GM12874 (cell line): ENCODE results near the gene NRG3.

ENCODE experiments used
- CTCF ChIP-seq: IDR thresholded peaks from 2 replicates; pipeline ENCODE4 v1.5.1; 2011; ENCODE audit warnings: low read depth, mild to moderate bottlenecking, control low read depth, low read length, moderate library complexity; ENCODE audit not compliant: insufficient read depth

NRG3 gene

GRCh38 chr10:82982110-82982608 lies 1107.2 kb downstream of the NRG3 start:
- TF ChIP-seq CTCF, result no peak

- TF ChIP-seq CTCF, result no peak
Observed at GRCh38 chr10:82986216-82986615, 1111.2 kb downstream of the NRG3 start.

GRCh38 chr10:83007510-83007909 lies 1132.5 kb downstream of the NRG3 start:
- TF ChIP-seq CTCF, result no peak

- no peak for TF ChIP-seq CTCF
Observed at GRCh38 chr10:83012866-83013265, 1137.9 kb downstream of the NRG3 start.

GRCh38 chr10:83017076-83017867 lies 1142.3 kb downstream of the NRG3 start:
- TF ChIP-seq CTCF, result no peak

- no peak for TF ChIP-seq CTCF
Observed at GRCh38 chr10:83023662-83024061, 1148.7 kb downstream of the NRG3 start.
